Suprapubic skin (tissue), 4 donors: ENCODE measurements around the gene PTH2R. TPM values are rescaled to one million over a fixed set of nuclear protein-coding genes. Genes with fewer than 3 reads are reported as not detected.

ENCODE experiments used
- DNase-seq, 2 donors: peaks; one replicate each; pipeline ENCODE4 v3.0.0-alpha.2; 2019; ENCODE audit warnings: low spot score in 2 of 2
- H3K27ac ChIP-seq: fragments of 200-600 bp; sonication (generic); one replicate; pipeline ENCODE4 v1.5.1; 2019
- H3K27me3 ChIP-seq: fragments of 200-600 bp; sonication (generic); one replicate; pipeline ENCODE4 v1.5.1; 2019
- H3K36me3 ChIP-seq: fragments of 200-600 bp; sonication (generic); one replicate; pipeline ENCODE4 v1.5.1; 2019
- H3K4me1 ChIP-seq: fragments of 200-600 bp; sonication (generic); one replicate; pipeline ENCODE4 v1.5.1; 2019
- H3K4me3 ChIP-seq: fragments of 200-600 bp; sonication (generic); one replicate; pipeline ENCODE4 v1.5.1; 2019; ENCODE audit warnings: mild to moderate bottlenecking
- H3K9me3 ChIP-seq: fragments of 200-600 bp; sonication (generic); one replicate; pipeline ENCODE4 v1.5.1; 2019
- EP300 ChIP-seq: sonication (generic); formaldehyde crosslinking; IDR thresholded peaks from one replicate; pipeline ENCODE4 v1.6.1; 2017; ENCODE audit warnings: antibody characterized with exemption
- POLR2A ChIP-seq, 2 donors: fragments of 450-650 bp; IDR thresholded peaks; one replicate each; pipeline ENCODE4 v1.6.1; 2017; ENCODE audit warnings: antibody characterized with exemption in 2 of 2, mild to moderate bottlenecking in 2 of 2, moderate library complexity in 2 of 2
- POLR2AphosphoS5 ChIP-seq, 3 donors: sonication (generic); formaldehyde crosslinking; IDR thresholded peaks; one replicate each; pipeline ENCODE4 v1.6.1; 2017; ENCODE audit warnings: antibody characterized with exemption in 3 of 3
- WGBS: methylation state at CpG from one replicate; pipeline ENCODE4 v1.1.5; 2018; 5-methylcytosine and 5-hydroxymethylcytosine counted together
- total RNA-seq, 4 donors: library from RNA; depleted of rRNA; stranded (reverse); fragments of >200 nt; gene quantifications; one replicate each; pipeline ENCODE4 v1.1.0, GENCODE V29; 2016
- TF ChIP-seq, protein P1 (sequence below), 2 donors: fragments of 200-600 bp in 1 of 2; fragments of 450-650 bp in 1 of 2; sonication (generic) in 1 of 2; IDR thresholded peaks; one replicate each; pipeline ENCODE4 v1.5.1; 2016 to 2019; ENCODE audit warnings: antibody characterized with exemption in 2 of 2, mild to moderate bottlenecking in 1 of 2, moderate library complexity in 1 of 2

Gene PTH2R
- total RNA-seq, 4 donors from 2014 or later = 0.56 TPM; not detected in 3

DNA sequence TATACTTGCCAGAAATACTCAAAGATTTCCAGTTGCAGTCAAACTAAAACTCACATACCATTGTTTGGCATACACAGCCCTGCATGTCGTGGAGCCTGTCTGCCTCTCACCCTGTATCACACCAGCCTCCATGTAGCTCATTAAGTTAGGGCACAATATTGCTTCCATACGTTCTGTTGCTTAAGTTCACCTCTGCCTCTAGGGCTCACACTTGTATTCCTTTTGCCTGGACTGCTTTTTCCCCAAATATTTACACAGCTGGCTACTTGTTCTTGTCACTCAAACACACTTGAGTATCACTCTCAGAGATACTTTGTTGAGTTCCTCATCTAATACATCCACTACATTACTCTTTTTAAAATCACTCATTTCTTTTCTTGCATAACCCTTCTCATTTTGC is 83.1 kb downstream of the PTH2R start:
- Histone ChIP-seq H3K36me3 (no peaks in the 10 kb centered on the region), H3K4me1 (no peaks in the 10 kb centered on the region), H3K9me3 (peaks cover 3% of the 10 kb centered on the region), H3K27ac (no peak overlapping the region), H3K27me3 (no peaks in the 10 kb centered on the region), H3K4me3 (no peak overlapping the region)
- TF ChIP-seq, protein P1, sequence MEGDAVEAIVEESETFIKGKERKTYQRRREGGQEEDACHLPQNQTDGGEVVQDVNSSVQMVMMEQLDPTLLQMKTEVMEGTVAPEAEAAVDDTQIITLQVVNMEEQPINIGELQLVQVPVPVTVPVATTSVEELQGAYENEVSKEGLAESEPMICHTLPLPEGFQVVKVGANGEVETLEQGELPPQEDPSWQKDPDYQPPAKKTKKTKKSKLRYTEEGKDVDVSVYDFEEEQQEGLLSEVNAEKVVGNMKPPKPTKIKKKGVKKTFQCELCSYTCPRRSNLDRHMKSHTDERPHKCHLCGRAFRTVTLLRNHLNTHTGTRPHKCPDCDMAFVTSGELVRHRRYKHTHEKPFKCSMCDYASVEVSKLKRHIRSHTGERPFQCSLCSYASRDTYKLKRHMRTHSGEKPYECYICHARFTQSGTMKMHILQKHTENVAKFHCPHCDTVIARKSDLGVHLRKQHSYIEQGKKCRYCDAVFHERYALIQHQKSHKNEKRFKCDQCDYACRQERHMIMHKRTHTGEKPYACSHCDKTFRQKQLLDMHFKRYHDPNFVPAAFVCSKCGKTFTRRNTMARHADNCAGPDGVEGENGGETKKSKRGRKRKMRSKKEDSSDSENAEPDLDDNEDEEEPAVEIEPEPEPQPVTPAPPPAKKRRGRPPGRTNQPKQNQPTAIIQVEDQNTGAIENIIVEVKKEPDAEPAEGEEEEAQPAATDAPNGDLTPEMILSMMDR (IDR thresholded peaks at IDR 0.05) = no peak
- no peak for TF ChIP-seq POLR2AphosphoS5 (IDR thresholded peaks at IDR 0.05)
- TF ChIP-seq EP300 = no peak
- no peak for TF ChIP-seq POLR2A (IDR thresholded peaks at IDR 0.05)
- DNase-seq = no peak
- 10% methylated on average over 2 of the region's 2 CpGs for WGBS

DNA sequence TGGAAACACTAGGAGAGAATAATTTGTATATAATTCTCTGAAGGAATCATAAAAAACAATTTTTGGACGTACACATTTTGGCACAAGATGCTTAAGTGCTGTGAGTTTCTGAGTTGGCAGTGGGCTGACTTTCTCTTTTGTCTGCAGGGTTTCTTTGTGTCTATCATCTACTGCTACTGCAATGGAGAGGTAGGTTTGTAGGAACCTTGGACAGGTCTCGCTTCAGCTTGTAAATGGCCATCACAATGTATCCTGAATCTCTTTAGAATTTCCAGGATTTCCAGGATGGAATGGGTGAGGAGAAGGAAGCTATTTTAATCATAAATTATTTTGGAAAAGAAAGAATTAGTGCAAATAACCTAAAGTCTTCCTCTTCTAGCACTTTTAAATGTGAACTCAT is 83.9 kb downstream of the PTH2R start:
- Histone ChIP-seq H3K4me1 (no peaks in the 10 kb centered on the region), H3K27ac (no peak overlapping the region), H3K27me3 (no peaks in the 10 kb centered on the region), H3K4me3 (no peak overlapping the region), H3K9me3 (peaks cover 3% of the 10 kb centered on the region), H3K36me3 (no peaks in the 10 kb centered on the region)
- DNase-seq = no peak
- WGBS = 60% methylated on average over 2 of the region's 2 CpGs
- TF ChIP-seq POLR2A (IDR thresholded peaks at IDR 0.05) (no peak), EP300 (no peak), POLR2AphosphoS5 (IDR thresholded peaks at IDR 0.05) (no peak)
- TF ChIP-seq, protein P1 (IDR thresholded peaks at IDR 0.05) = no peak

DNA sequence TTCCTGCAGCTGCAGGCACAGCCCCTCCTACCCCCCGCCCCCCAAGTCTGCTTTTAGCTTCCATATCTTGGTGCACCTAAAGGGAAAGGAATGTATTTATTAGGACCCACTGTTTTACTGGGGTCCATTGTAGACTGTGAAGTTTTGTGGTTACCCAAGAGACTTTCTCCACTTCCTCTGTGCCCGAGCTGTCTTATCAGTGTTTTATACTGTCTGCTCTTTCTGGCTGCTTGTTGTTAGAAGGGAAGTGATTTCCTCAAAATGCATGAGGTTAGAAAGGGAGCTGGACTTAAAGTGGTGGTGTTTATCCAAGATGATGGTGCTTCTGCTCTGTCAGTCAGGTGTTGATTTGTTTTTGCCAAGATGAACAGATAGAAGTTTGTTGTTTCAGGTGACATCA is 85.0 kb downstream of the PTH2R start:
- WGBS = 61% methylated on average over 2 of the region's 2 CpGs
- TF ChIP-seq, protein P1 (IDR thresholded peaks at IDR 0.05) = no peak
- no peak for TF ChIP-seq POLR2AphosphoS5 (IDR thresholded peaks at IDR 0.05)
- no peak for TF ChIP-seq EP300
- TF ChIP-seq POLR2A (IDR thresholded peaks at IDR 0.05) = no peak

DNA sequence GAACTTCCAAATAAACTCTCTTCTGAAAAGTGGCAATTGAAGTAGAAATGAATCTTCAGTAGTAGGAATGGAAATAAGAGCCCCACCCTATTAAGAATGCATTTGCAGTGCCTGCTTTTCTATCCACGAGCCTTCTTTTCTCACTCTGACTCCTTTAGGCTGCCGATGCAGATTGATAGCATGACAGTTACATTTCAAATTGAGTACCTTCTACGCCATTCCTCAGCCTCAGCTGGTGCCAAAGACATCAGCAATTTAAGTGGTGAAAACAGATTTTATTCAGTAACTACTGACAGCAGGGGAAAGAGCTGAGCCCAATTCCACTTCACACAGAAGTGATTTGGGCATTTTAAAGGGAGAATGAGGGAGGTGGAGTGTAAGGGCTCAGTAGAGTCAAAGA is 85.5 kb downstream of the PTH2R start:
- Histone ChIP-seq H3K36me3 (no peaks in the 10 kb centered on the region), H3K27ac (no peak overlapping the region), H3K4me3 (no peak overlapping the region), H3K9me3 (no peaks in the 10 kb centered on the region), H3K27me3 (no peaks in the 10 kb centered on the region), H3K4me1 (no peaks in the 10 kb centered on the region)
- 69% methylated on average over 3 of the region's 3 CpGs for WGBS
- TF ChIP-seq POLR2A (IDR thresholded peaks at IDR 0.05) (no peak), POLR2AphosphoS5 (IDR thresholded peaks at IDR 0.05) (no peak), EP300 (no peak)
- TF ChIP-seq, protein P1 (IDR thresholded peaks at IDR 0.05) = no peak
- DNase-seq = no peak

More for the DNA sequence above, 85.0 kb downstream of the PTH2R start:
- Histone ChIP-seq H3K36me3 (no peaks in the 10 kb centered on the region), H3K4me1 (no peaks in the 10 kb centered on the region), H3K27ac (no peak overlapping the region), H3K4me3 (no peak overlapping the region), H3K9me3 (no peaks in the 10 kb centered on the region), H3K27me3 (no peaks in the 10 kb centered on the region)
- no peak for DNase-seq

DNA sequence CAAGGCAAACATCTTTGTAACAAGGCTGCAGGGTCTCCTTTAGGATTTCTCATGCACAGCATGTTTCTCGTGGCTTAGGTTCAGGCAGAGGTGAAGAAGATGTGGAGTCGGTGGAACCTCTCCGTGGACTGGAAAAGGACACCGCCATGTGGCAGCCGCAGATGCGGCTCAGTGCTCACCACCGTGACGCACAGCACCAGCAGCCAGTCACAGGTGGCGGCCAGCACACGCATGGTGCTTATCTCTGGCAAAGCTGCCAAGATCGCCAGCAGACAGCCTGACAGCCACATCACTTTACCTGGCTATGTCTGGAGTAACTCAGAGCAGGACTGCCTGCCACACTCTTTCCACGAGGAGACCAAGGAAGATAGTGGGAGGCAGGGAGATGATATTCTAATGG is 86.6 kb downstream of the PTH2R start:
- Histone ChIP-seq H3K27me3 (no peaks in the 10 kb centered on the region), H3K36me3 (no peaks in the 10 kb centered on the region), H3K4me3 (no peak overlapping the region), H3K27ac (no peak overlapping the region), H3K4me1 (no peaks in the 10 kb centered on the region), H3K9me3 (no peaks in the 10 kb centered on the region)
- 86% methylated on average over 12 of the region's 12 CpGs for WGBS
- TF ChIP-seq, protein P1 (IDR thresholded peaks at IDR 0.05) = no peak
- no peak for TF ChIP-seq POLR2A (IDR thresholded peaks at IDR 0.05)
- TF ChIP-seq POLR2AphosphoS5 (IDR thresholded peaks at IDR 0.05) = no peak
- no peak for TF ChIP-seq EP300
- DNase-seq = no peak
